HG02588 (cell line): Measurements from ENCODE around the gene PEF1.
"Not testable (repeated sequence)": the region's sequence is repeated elsewhere in the genome, so short reads cannot be mapped to it uniquely, and the experiment has no call there.

ENCODE experiments used
- ATAC-seq: cut with Tn5 transposase; IDR thresholded peaks from one replicate; pipeline ENCODE4 v1.9.1; 2021; ENCODE audit warnings: mild to moderate bottlenecking, moderate library complexity; ENCODE audit not compliant: unreplicated experiment

The PEF1 gene

GRCh38 chr1:31615939-31616338 lies 28.7 kb downstream of the PEF1 start:
- ATAC-seq, result no peak

- no peak for ATAC-seq
These were observed 29.3 kb downstream of the PEF1 start for GRCh38 chr1:31615414-31615813.

- ATAC-seq, result no peak
These were observed 30.2 kb downstream of the PEF1 start for GRCh38 chr1:31614414-31615005.

- ATAC-seq, result no peak
These were observed 35.1 kb downstream of the PEF1 start for GRCh38 chr1:31609514-31610118.

- ATAC-seq, result no peak
These were observed 37.3 kb downstream of the PEF1 start for GRCh38 chr1:31607360-31607759.

GRCh38 chr1:31605908-31606427 lies 38.7 kb downstream of the PEF1 start:
- ATAC-seq, result peak; percentile 67

GRCh38 chr1:31602081-31602480 lies 42.6 kb downstream of the PEF1 start:
- ATAC-seq, result no peak

- no peak for ATAC-seq
These were observed 44.0 kb downstream of the PEF1 start for GRCh38 chr1:31600641-31601040.

- no peak for ATAC-seq
These were observed 45.7 kb downstream of the PEF1 start for GRCh38 chr1:31598980-31599379.

GRCh38 chr1:31596737-31597097 lies 48.0 kb downstream of the PEF1 start:
- no peak for ATAC-seq

- ATAC-seq, result no peak
These were observed 48.6 kb downstream of the PEF1 start for GRCh38 chr1:31595836-31596736.

- no peak for ATAC-seq
These were observed 50.7 kb downstream of the PEF1 start for GRCh38 chr1:31593770-31594632.

- no peak for ATAC-seq
These were observed 51.5 kb downstream of the PEF1 start for GRCh38 chr1:31593136-31593665.

GRCh38 chr1:31592132-31592531 lies 52.5 kb downstream of the PEF1 start:
- ATAC-seq, result no peak

- no peak for ATAC-seq
These were observed 53.1 kb downstream of the PEF1 start for GRCh38 chr1:31591425-31592093.

GRCh38 chr1:31588751-31589515 lies 55.7 kb downstream of the PEF1 start:
- ATAC-seq, result no peak

- ATAC-seq, result no peak
These were observed 56.8 kb downstream of the PEF1 start for GRCh38 chr1:31587720-31588423.

GRCh38 chr1:31587328-31587699 lies 57.4 kb downstream of the PEF1 start:
- ATAC-seq, result not testable (repeated sequence)
